MM.1S (cell line): ENCODE data around the gene CYP19A1.

Experiments used
- DNase-seq: peaks from one replicate; pipeline ENCODE4 v3.0.0-alpha.2; 2015
- H2AFZ ChIP-seq: fragments of 300-600 bp; sonication (generic); 2 replicates; pipeline ENCODE4 v1.6.0; 2016; ENCODE audit warnings: antibody characterized with exemption, low read length
- H3F3A ChIP-seq: fragments of 300-600 bp; sonication (generic); 2 replicates; pipeline ENCODE4 v1.6.1; 2016; ENCODE audit warnings: mild to moderate bottlenecking, antibody characterized with exemption, low read length, moderate library complexity, mixed read lengths; ENCODE audit not compliant: insufficient read depth
- H3K27ac ChIP-seq: fragments of 300-600 bp; sonication (generic); 2 replicates; pipeline ENCODE4 v1.5.1; 2016; ENCODE audit warnings: mild to moderate bottlenecking, low read length
- H3K27me3 ChIP-seq: fragments of 300-600 bp; sonication (generic); replicated peaks from 2 replicates; pipeline ENCODE4 v1.6.0; 2016; ENCODE audit warnings: low read length; ENCODE audit not compliant: insufficient read depth
- H3K36me3 ChIP-seq: fragments of 300-600 bp; sonication (generic); replicated peaks from 2 replicates; pipeline ENCODE4 v1.6.1; 2016; ENCODE audit warnings: mild to moderate bottlenecking, low read length, mixed read lengths; ENCODE audit not compliant: insufficient read depth
- H3K4me1 ChIP-seq: fragments of 300-600 bp; sonication (generic); 2 replicates; pipeline ENCODE4 v1.6.1; 2016; ENCODE audit warnings: low read length, mixed read lengths
- H3K4me2 ChIP-seq: fragments of 300-600 bp; sonication (generic); 2 replicates; pipeline ENCODE4 v1.6.0; 2016; ENCODE audit warnings: low read depth, low read length
- H3K4me3 ChIP-seq: fragments of 300-600 bp; sonication (generic); 2 replicates; pipeline ENCODE4 v1.5.1; 2016; ENCODE audit warnings: low read length, mixed read lengths
- H3K79me2 ChIP-seq: fragments of 300-600 bp; sonication (generic); 2 replicates; pipeline ENCODE4 v1.6.1; 2016; ENCODE audit warnings: mixed run types, low read length, mixed read lengths
- H3K9ac ChIP-seq: fragments of 300-600 bp; sonication (generic); 2 replicates; pipeline ENCODE4 v1.6.1; 2016; ENCODE audit warnings: low read length, mixed read lengths
- H3K9me2 ChIP-seq: fragments of 300-600 bp; sonication (generic); replicated peaks from 2 replicates; pipeline ENCODE4 v1.6.1; 2016; ENCODE audit warnings: mild to moderate bottlenecking, low read length, mixed read lengths; ENCODE audit not compliant: insufficient read depth
- H3K9me3 ChIP-seq: fragments of 300-600 bp; sonication (generic); replicated peaks from 2 replicates; pipeline ENCODE4 v1.6.1; 2016; ENCODE audit warnings: mild to moderate bottlenecking, low read length, mixed read lengths; ENCODE audit not compliant: insufficient read depth
- H4K20me1 ChIP-seq: fragments of 300-600 bp; sonication (generic); 2 replicates; pipeline ENCODE4 v1.6.1; 2016; ENCODE audit warnings: mild to moderate bottlenecking, low read length, moderate library complexity, mixed read lengths; ENCODE audit not compliant: insufficient read depth
- EZH2 ChIP-seq: fragments of 300-600 bp; sonication (generic); optimal IDR thresholded peaks from 2 replicates; pipeline ENCODE3; 2017; ENCODE audit warnings: low read depth, mild to moderate bottlenecking, antibody characterized with exemption, low read length, mixed read lengths
- EZH2phosphoT487 ChIP-seq: fragments of 300-600 bp; sonication (generic); IDR thresholded peaks from 2 replicates; pipeline ENCODE4 v1.6.1; 2018; ENCODE audit warnings: antibody characterized with exemption, low read length
- TF ChIP-seq, protein P1 (sequence below): fragments of 300-600 bp; sonication (generic); IDR thresholded peaks from 2 replicates; pipeline ENCODE4 v1.5.1; 2016; ENCODE audit warnings: antibody characterized with exemption, low read length, mixed read lengths

Gene CYP19A1

GRCh38 chr15:51320843-51321242, 17.6 kb downstream of the CYP19A1 start:
- H3F3A ChIP-seq = no peaks in the 10 kb centered on the region
- H3K36me3 ChIP-seq = no peaks in the 10 kb centered on the region
- H3K27me3 ChIP-seq = no peaks in the 10 kb centered on the region
- H3K9ac ChIP-seq = no peak overlapping the region
- no peaks in the 10 kb centered on the region for H3K4me1 ChIP-seq
- H3K4me2 ChIP-seq = no peak overlapping the region
- no peaks in the 10 kb centered on the region for H3K9me3 ChIP-seq
- no peak for DNase-seq
- H3K4me3 ChIP-seq = no peak overlapping the region
- H2AFZ ChIP-seq = no peak overlapping the region
- no peaks in the 10 kb centered on the region for H3K79me2 ChIP-seq
- H3K27ac ChIP-seq = no peak overlapping the region
- H4K20me1 ChIP-seq = no peaks in the 10 kb centered on the region
- no peaks in the 10 kb centered on the region for H3K9me2 ChIP-seq
- TF ChIP-seq EZH2phosphoT487 (no peak), EZH2 (no peak)
- TF ChIP-seq, protein P1, sequence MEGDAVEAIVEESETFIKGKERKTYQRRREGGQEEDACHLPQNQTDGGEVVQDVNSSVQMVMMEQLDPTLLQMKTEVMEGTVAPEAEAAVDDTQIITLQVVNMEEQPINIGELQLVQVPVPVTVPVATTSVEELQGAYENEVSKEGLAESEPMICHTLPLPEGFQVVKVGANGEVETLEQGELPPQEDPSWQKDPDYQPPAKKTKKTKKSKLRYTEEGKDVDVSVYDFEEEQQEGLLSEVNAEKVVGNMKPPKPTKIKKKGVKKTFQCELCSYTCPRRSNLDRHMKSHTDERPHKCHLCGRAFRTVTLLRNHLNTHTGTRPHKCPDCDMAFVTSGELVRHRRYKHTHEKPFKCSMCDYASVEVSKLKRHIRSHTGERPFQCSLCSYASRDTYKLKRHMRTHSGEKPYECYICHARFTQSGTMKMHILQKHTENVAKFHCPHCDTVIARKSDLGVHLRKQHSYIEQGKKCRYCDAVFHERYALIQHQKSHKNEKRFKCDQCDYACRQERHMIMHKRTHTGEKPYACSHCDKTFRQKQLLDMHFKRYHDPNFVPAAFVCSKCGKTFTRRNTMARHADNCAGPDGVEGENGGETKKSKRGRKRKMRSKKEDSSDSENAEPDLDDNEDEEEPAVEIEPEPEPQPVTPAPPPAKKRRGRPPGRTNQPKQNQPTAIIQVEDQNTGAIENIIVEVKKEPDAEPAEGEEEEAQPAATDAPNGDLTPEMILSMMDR = no peak

- Histone ChIP-seq H3K9ac (no peak overlapping the region), H4K20me1 (no peaks in the 10 kb centered on the region), H3K27ac (no peak overlapping the region), H3K9me2 (no peaks in the 10 kb centered on the region), H3F3A (no peaks in the 10 kb centered on the region), H3K4me1 (no peaks in the 10 kb centered on the region), H3K4me3 (no peak overlapping the region), H3K4me2 (no peak overlapping the region), H2AFZ (no peak overlapping the region), H3K9me3 (no peaks in the 10 kb centered on the region), H3K36me3 (no peaks in the 10 kb centered on the region), H3K79me2 (no peaks in the 10 kb centered on the region), H3K27me3 (no peaks in the 10 kb centered on the region)
- DNase-seq = no peak
- TF ChIP-seq, protein P1 = no peak
- TF ChIP-seq EZH2phosphoT487 = no peak
- no peak for TF ChIP-seq EZH2
Observed at GRCh38 chr15:51319539-51319938, 18.9 kb downstream of the CYP19A1 start.

DNA sequence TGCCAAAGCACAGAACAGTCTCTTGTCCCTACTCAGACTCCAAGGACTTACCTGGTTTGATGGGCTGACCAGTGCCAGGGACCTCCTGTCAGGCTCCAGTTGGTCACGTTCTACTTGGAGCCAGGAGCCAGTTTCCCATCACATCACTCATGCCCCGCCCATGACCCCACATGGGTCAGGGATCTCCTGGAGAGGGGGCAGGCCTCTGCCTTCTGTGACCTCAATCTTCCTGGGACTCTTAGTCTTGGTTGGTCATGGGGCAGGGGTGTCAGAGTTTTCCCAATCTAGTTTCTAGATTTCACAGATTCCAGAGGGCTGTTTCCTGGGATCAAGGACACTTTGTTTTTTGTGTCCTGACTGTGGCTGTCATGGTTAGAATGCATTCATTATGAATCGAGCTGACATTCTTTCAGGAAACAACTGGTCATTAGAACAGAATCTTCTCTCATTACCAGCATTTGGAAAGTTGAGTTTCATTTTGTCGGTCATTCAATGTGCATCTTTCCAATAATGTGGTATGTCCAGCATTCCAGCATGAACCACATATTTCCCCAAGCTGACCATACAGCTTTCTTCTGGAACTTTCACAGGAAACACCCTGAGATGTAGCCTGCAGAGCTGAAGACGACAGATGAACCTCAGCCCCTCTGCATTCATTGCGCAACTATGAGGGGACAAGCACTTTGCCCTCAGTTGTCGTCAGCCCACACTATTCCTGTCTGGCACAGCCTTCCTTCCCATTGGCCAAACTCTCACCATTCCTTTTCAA, 19.8 kb downstream of the CYP19A1 start:
- no peaks in the 10 kb centered on the region for H4K20me1 ChIP-seq

More for the DNA sequence above, 19.8 kb downstream of the CYP19A1 start:
- Histone ChIP-seq H3K27me3 (no peaks in the 10 kb centered on the region), H3K9me2 (no peaks in the 10 kb centered on the region), H2AFZ (no peak overlapping the region), H3K4me2 (no peak overlapping the region), H3K9ac (no peak overlapping the region), H3K27ac (no peak overlapping the region), H3K4me1 (no peaks in the 10 kb centered on the region), H3K79me2 (no peaks in the 10 kb centered on the region), H3K36me3 (no peaks in the 10 kb centered on the region), H3F3A (no peaks in the 10 kb centered on the region), H3K4me3 (no peak overlapping the region), H3K9me3 (no peaks in the 10 kb centered on the region)
- no peak for TF ChIP-seq EZH2
- TF ChIP-seq, protein P1 = no peak
- TF ChIP-seq EZH2phosphoT487 = no peak
- DNase-seq = no peak
